ENCODE measurements around the gene CEBPZ.
"Not testable (repeated sequence)": the region's sequence is repeated elsewhere in the genome, so short reads cannot be mapped to it uniquely, and the experiment has no call there.

Gene CEBPZ

DNA sequence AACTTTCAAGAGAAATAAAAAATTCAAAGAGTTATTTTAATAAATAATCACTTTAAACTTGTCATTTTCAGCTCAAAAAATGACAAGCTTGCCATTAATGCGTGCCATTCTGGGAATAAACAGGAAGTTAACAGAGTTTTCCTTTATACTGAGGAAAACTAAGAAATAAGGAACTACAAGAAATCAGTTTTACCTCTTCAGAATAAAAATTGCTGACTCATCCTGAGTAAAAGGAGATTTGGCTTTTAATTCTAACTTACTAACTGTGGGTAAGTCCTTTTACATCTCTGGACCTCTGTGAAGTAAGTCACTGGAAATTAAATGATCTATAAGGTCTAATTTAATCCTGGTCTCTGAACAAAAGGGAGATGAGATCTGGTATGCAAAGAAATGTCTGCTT is 16.1 kb downstream of the CEBPZ start:
- DNase-seq (ENCODE audit: low read depth) = no peak

DNA sequence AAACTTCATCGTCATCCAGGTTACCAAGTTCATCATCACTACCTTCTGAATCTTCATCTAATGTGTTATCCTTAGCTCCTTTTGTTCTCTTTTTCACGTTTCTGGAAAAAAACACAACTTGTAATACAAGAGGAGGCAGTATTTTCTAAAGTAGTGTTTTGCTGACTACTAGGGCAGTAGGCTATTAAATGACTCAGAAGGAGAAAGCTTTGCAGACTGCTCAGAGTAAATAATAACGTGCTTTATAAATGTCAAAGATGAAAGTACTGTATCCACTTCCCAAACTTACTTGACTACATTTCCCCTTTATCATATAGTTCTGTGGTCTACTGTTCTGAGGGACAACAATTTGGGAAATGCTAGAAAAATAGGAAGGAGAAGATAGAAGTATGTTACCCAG is 19.5 kb downstream of the CEBPZ start:
- DNase-seq (ENCODE audit: low read depth) = no peak

DNA sequence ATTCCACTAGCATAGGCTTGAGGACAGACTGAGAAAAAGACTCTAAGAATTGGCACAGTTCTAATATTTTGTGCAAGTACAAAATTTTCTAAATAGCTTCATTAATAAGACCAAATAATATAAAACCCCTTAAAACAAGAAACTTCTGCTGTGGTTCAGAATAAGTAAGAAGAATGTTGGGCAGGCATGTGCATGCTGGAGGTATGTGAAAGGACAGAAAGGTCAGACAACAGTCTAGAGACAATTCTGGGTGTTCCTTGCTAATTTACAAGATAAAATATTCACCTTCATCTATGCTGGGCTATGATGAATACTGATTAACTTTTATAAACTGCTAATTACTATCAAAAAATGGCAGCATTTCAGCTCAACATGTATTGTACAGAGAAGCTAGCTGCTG is 20.2 kb downstream of the CEBPZ start:
- DNase-seq (ENCODE audit: low read depth) = no peak

DNA sequence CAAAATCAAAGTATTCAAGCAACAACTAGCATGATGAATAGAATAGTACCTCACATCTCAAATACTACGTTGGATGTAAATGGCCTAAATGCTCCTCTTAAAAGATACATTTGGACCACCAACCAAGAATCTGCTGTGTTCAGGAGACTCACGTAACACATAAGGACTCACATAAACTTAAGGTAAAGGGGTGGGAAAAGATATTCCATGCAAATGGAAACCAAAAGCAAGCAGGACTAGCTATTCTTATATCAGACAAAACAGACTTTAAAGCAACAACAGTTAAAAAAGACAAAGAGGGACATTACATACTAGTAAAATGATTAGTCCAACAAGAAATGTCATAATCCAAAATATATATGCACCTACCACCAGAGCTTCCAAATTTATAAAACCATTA is 24.6 kb downstream of the CEBPZ start:
- not testable (repeated sequence) for DNase-seq (ENCODE audit: low read depth)

DNA sequence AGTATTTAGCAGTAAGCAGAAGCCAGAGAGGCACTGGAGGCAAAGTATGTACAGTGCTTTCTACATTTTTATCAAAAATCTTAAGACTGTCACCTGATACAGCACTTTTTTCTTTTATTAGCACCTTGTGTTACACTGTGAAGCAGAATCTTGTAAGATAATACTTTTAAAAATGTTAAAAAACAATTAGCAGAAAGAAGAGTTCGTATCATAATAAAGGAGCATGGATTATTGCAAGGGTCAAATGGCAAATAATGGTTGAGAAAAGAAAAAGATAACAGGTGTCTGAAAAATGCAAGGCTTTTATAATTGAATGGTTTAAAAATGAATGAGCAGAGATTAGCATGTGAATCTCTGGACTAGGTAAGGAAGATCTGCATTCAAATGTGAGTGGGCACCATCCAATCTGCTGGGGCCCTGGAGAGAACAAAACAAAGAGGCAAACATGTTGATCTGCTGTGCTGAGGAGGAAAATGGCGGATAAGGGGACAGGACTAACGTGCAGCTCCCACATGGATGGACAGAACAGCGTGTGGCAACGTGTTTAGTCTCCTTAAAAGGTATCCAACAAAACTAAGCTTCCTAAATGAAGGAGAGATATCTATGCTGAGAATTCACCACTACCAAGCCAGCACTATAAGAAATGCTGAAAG is 25.6 kb downstream of the CEBPZ start:
- no peak for DNase-seq (ENCODE audit: low read depth)

DNA sequence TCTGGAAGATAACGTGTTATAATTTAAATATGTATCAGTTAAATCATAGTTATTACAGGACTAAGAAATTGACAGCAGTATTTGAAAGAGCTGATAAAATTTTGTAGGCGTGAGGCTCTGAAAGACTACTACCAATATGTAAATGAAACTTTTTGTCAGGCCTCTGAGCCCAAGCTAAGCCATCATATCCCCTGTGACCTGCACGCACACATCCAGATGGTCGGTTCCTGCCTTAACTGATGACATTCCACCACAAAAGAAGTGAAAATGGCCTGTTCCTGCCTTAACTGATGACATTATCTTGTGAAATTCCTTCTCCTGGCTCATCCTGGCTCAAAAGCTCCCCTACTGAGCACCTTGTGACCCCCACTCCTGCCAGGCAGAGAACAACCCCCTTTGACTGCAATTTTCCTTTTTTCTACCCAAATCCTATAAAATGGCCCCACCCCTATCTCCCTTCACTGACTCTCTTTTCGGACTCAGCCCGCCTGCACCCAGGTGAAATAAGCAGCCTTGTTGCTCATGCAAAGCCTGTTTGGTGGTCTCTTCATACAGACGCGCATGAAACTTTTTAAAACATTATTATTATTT is 26.2 kb downstream of the CEBPZ start:
- DNase-seq (ENCODE audit: low read depth) = not testable (repeated sequence)

DNA sequence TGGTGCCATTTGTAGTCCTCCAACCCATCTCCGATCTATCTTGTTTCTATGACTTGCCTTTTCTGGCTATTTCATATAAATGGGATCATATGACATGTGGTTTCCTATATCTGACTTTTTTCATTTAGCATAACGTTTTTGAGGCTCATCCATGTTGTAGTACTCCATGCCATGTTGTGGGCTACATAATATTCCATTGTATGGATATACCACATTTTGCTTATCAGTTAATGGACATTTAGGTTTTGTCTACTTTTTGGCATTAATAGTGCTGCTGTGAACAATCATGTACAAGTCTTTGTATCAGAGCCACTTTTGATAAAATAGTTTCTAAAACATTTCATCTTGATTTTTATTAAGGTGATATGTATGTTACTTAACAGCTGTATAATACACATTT is 27.7 kb downstream of the CEBPZ start:
- no peak for DNase-seq (ENCODE audit: low read depth)

DNA sequence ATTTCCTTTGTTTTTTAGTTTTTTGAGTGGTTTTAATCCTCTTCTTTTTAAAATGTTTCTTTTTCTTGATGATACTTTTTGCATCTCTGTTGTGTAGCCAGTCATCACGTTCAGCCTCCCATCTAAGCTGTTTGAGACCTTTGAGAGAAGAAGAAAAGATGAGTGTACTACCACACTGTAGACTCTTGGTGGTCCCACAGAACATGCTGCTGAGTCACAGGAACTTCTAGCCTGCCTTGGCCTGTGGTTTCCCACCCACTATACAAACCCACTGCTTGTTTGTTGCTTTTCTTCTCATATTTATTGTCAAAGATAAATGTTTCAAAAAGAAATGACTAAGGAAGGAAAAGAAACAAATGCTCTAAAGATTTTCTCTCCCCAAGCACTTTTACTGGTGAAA is 29.6 kb downstream of the CEBPZ start:
- DNase-seq (ENCODE audit: low read depth) = peak; percentile 69

DNA sequence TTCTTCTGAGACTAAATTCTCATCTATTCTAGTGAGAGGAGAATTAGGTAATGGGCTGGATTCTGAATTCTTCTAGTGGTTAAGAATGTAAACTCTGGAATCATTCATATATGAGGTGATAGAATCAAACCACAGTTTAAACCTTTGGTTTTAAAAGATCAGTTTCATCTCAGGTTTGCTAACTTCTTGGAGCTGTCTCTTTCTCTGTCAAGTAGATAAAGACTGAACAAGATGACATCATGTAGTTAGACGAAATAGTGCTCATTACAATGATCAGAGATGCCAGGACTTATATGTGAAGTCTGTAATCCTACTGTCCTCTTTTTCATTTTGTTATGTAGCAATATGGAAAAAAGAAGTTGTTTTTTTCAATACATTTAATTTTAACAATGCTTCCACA is 30.2 kb downstream of the CEBPZ start:
- peak; percentile 55 for DNase-seq (ENCODE audit: low read depth)

DNA sequence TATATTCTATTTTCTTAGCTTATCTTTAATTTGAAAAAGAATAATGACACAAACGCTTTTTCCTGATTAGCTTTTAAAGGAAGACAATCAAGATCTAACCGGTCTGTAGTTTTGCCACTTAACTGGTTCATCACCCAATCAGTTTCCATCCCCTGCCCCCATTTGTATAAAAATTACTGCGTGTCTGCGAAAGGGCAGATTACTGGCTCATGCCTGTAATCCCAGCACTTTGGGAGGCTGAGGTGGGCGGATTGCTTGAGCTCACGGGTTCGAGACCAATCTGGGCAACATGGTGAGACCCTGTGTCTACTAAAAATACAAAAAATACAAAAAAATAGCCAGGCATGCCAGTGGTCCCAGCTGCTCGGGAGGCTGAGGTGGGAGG is 32.7 kb downstream of the CEBPZ start:
- no peak for DNase-seq (ENCODE audit: low read depth)

DNA sequence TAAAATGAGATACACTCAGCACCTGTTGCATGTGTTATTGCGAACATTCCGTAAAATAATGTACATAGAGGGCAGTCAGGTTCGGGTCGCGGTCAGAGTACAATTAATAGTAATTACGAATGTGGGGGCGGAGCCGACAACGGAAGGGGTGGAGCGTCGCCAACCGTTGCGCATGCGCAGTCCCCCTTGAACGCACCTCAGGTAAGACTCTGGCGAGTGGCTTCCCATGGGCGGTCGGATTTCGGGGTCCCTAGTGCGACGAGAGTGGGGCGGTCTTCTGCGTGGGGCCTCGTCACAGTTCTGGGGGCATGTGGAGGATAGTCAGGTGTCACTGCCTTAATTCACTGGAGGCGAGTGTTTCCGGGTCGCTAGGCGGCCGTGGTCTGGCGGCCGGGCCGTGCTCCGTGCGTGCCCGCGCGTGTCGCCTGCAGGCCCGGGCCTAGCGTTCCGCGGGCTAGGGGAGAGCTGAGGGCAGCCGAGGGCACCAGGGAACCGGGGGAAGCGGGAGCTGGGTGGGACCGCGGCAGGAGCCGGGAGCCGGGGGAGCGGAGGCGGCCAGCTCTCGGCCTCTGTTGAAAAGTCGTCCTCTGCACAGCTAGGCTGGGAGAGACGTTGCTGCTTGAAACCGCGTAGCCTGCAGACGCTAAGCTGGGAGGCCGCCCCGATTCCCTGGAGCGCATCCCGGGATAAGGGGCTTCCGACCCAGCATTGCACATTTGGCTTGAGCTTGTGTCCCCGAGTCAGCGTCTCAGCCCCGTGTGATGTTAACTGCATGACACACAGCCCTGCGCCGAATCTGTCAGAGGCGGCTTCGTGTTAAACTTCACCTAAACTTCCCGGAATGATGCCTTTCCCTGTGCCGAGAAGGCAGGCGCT is 34.8 kb downstream of the CEBPZ start, which contains the start of gene CEBPZOS:
Gene CEBPZOS, plus strand, starts transcription at position 177 of the 876 bp plus-strand sequence. CDS start 3,209 bp downstream, outside the sequence.
- DNase-seq (ENCODE audit: low read depth) = peak; percentile 72

DNA sequence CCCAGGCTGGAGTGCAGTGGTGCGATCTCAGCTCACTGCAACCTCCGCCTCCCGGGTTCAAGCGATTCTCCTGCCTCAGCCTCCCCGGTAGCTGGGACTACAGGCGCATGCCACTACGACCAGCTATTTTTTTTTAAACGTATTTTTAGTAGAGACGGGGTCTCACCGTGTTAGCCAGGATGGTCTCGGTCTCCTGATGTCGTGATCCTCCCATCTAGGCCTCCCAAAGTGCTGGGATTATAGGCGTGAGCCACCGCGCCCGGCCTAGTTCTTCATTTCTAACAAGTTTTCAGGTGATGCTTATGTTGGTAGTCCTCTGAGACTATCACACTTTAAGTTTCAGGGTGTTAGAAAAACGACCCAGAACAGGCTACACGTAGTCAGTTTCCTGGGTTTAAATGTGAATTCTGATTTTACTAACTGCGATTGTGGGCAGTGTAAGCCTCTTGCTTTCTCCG is 35.5 kb downstream of the CEBPZ start:
- not testable (repeated sequence) for DNase-seq (ENCODE audit: low read depth)

DNA sequence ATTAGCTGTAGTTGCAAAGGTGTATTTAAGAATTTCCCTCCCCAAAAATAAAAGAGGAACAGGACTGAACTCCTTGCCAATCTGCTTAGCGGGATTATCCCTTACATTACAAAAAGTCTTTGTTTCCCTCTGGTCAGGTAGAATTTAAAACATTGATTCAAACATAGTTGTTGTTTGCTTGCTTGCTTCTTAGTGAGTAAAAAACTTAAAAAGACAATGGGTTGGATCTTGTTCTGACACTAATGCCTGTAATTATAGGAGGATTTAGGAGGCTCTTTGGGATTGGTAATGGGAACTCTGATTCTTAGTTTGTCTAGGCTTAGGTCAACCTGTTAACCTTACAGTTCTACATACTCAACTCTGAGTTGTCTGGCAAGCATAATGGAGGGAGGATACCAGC is 38.8 kb downstream of the CEBPZ start:
- no peak for DNase-seq (ENCODE audit: low read depth)

DNA sequence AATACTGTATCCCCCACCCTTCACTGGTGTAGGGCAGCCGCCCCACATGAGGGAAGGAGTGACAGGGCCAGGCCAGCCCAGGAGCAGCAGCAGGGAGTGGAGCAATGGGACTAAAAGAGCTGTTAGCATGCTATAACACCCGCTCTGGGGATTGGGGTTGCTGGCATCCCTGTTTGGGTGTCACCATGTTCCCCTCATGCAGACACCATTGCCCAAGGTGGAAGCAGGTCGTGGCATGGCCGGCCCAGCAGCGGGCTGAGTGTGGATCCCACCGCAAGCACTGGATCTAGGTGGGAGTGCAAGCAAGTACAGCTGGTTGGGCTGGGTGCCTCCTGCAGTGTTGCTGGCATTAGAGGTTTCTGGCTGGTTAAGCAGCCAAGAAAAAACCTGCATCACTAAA is 39.6 kb downstream of the CEBPZ start:
- no peak for DNase-seq (ENCODE audit: low read depth)

DNA sequence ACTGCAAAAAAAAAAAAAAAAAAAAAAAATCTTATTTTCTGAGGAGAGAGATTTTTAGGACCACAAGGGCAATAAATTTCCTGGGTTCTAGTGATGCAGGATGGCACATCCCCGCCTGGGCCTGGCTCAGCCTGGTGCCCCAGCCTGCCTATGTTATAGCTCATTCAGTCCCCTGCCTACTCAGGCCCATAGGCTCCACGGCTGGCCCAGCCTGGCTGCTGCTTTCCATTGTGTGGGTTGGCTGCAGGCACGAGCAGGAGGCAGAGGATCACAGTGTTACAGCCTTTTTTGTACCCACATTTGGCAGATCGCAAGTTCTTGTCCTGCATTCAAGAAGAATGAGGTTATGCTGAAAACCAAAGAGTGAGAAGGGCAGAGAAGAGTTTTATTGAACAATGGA is 40.1 kb downstream of the CEBPZ start:
- DNase-seq (ENCODE audit: low read depth) = no peak

DNA sequence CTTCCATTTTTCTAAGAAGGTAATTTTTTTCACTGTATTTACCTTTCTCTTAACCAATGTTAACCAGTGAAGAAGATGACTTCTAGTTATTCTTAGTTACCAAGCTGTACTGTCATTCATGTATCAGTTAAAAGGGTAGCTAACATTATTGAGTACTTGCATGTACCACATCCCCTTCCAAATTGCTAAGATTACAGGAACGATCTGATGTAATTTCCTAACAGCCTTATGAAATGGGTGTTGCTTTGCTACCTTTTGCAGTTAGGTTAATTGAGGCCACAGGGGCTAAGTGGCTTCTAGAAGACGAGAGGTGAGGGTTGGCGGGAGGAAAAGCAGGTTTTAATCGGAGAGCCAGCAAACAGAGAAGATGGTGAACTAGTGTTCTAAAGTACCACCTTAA is 41.1 kb downstream of the CEBPZ start:
- no peak for DNase-seq (ENCODE audit: low read depth)

DNA sequence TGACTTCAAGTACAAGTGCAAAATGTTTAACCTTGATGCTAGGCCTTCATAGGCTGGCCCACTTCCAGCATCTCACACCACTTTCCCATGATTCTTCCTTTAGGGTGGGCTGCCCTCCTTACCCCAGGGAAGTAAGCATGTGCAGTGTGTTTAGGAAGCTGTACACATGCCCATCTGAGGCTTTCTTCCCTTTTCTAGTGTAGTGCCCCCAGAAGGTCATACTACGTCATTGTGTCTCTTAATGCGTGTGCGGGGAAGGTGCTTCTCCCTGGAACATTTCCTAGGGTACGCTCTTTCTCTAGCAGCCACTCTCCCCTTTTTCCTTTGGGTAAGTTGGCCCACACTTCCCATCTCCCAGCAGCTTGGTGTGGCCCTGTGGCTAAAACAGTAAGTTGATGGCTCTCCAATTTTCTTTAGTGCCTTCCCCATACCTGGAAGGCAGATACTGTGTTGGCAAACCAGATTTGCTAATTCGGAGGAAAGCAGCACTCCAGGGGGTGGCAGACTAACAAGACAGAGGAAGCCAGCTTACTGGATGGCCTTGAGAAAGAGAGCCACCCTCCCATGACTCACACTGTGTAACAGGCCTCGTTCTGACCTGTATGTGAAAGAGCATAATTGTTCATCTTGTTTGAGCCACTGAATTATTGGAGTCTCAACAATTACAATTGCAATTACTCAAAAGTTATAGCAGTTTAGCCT is 41.8 kb downstream of the CEBPZ start:
- DNase-seq (ENCODE audit: low read depth) = peak; percentile 92

DNA sequence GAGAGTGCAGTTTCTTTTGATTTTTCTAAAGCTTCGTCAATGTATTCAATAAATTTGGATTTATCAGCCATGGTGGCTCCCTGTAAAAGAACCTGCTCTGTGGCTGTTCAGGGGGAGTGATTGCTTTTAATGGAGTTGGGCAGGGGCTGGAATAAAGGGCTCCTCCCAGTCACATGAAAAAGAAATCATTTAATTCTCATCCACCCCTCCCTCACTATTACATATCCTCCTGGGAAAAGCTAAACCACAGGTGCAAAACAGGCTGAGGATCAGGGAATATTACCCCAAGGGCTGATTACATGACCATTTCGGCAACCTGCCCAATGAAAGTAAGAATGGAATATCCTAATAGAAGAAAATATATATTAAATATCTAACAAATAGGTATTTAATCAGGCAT is 42.8 kb downstream of the CEBPZ start, which contains the start of gene SULT6B1:
Gene SULT6B1, minus strand, starts transcription at position 101 of the 400 bp plus-strand sequence. Its CDS starts 30 bp downstream, at position 71.
- DNase-seq (ENCODE audit: low read depth) = no peak

DNA sequence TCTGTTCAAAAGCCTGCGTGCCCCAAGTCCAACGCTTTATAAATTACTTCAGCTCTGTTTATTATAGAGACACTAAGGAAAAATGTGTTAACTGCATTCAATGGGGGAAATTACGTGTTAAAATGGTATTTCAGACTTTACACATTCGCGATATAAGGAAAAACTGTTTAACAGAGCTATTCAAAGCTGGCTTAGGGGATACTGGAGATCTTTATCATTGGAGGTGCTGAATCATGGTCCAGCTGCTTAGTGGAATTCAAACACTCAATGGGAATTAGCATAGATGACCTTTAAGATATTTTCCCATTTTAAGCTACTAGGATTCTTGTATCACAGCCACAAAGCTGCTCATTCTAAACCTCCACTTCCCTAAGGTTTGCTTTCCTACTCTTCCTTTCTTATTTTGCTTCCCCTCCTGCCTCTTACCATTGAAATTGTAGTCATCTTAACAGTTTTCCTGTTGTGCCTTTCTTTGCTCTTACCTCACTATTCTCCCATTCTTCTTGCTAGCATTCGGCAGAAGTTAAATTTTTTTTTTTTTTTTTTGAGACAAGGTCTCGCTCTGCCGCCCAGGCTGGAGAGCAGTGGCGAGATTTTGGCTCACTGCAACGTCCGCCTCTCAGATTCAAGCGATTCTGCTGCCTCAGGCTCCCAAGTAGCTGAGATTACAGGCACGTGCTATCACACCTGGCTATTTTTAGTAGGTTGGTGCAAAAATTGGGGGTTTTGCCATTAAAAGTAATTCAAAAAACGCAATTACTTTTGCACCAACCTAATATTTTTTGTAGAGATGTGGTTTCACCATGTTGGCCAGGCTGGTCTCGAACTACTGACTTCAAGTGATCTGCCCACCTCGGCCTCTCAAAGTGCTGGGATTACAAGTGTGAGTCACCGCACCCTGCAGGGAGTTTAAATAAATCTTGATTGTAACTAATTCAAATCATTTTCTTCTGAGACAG is 49.4 kb downstream of the CEBPZ start:
- DNase-seq (ENCODE audit: low read depth) = peak; percentile 68

DNA sequence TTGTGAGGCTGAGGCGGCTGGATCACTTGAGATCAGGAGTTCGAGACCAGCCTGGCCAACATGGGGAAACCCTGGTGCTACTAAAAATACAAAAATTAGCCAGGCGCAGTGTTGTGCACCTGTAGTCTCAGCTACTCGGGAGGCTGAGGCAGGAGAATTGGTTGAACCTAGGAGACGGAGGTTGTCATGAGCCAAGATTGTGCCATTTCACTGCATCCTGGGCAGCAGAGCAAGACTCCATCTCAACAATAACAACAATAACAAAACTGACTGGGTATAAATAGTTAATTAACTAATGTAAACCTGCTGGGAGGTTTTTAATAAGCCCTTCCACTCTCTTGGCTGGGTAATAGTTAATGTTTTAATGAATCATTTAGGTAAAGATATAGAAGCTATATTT is 50.8 kb downstream of the CEBPZ start:
- DNase-seq (ENCODE audit: low read depth) = no peak

DNA sequence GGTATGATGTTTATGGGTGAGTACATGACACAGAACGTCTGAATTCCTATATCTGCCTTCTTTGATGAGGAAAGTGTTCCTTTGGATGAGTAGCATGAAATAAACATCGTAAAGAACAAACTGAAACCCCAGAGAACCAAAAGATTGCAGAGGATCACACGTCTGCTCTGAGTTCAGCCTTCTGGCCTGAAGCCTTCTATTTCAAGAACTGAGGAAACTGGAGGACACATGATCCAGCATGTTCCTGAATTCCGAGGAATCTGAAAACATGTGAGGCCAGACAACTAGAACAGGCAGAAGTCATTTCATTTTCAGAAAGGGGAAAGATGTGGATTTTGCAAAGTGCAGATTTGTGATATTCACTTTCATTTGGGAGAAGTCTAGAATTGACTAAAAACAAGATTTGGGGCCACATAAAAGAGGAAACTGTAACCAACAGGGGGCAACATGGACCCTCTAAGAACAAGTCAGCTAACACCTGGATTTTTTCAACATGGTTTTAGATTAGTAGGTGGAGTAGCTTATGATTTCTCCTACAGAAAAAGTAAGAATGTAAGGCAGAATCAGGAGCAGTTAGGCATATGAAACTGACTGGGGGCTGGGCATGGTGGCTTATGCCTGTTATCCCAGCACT is 51.3 kb downstream of the CEBPZ start:
- DNase-seq (ENCODE audit: low read depth) = no peak

Data from amniotic epithelial cell (primary cell).